Coronary artery (tissue), 2 donors: ENCODE results near the gene SUPT20HL2.

ENCODE experiments used
- DNase-seq: peaks from one replicate; pipeline ENCODE4 v3.0.0-alpha.2; 2017; ENCODE audit warnings: low spot score
- H3K27ac ChIP-seq, 2 donors: fragments of 200-600 bp; sonication (generic); one replicate each; pipeline ENCODE4 v1.5.1; 2016 to 2019
- H3K4me3 ChIP-seq: fragments of 200-600 bp; sonication (generic); 2 replicates; pipeline ENCODE4 v1.5.1; 2016; ENCODE audit warnings: mild to moderate bottlenecking, moderate library complexity
- CTCF ChIP-seq: fragments of 200-600 bp; sonication (generic); IDR thresholded peaks from one replicate; pipeline ENCODE4 v1.5.1; 2019; ENCODE audit warnings: antibody characterized with exemption

The SUPT20HL2 gene

GRCh38 chrX:24268786-24269185 lies 45.1 kb downstream of the SUPT20HL2 start:
- DNase-seq, result no peak
- Histone ChIP-seq H3K4me3 (no peak overlapping the region), H3K27ac (no peak overlapping the region)
- TF ChIP-seq CTCF, result no peak

- Histone ChIP-seq H3K27ac (no peak overlapping the region), H3K4me3 (no peak overlapping the region)
- TF ChIP-seq CTCF, result no peak
- no peak for DNase-seq
Measured at GRCh38 chrX:24266996-24267395, 46.9 kb downstream of the SUPT20HL2 start.

GRCh38 chrX:24264383-24264782 lies 49.5 kb downstream of the SUPT20HL2 start:
- no peak overlapping the region for H3K27ac ChIP-seq

GRCh38 chrX:24262309-24262708 lies 51.6 kb downstream of the SUPT20HL2 start:
- DNase-seq, result no peak
- TF ChIP-seq CTCF, result no peak
- no peak overlapping the region for H3K27ac ChIP-seq
- no peak overlapping the region for H3K4me3 ChIP-seq

More at GRCh38 chrX:24264383-24264782, 49.5 kb downstream of the SUPT20HL2 start:
- no peak for DNase-seq
- no peak for TF ChIP-seq CTCF
- no peak overlapping the region for H3K4me3 ChIP-seq
